GM12891 (cell line): ENCODE results near the gene VAMP3.
A peak's percentile ranks its signal among the peaks of the same experiment; 100 is the strongest.

Source experiments
- DNase-seq: peaks from one replicate; pipeline ENCODE4 v3.0.0; 2011; ENCODE audit warnings: low spot score; ENCODE audit not compliant: insufficient read length
- FAIRE-seq: peaks from 2 replicates; lab custom pipeline; 2011; peaks lifted over from hg19 to GRCh38; lab: Jason Lieb, UNC
- PAX5 ChIP-seq: IDR thresholded peaks from 2 replicates; pipeline ENCODE4 v1.6.1; 2011; ENCODE audit warnings: low read length, moderate library complexity, mild to moderate bottlenecking; ENCODE audit not compliant: insufficient read depth, severe bottlenecking
- POLR2A ChIP-seq: IDR thresholded peaks from 2 replicates; pipeline ENCODE4 v1.6.1; 2011; ENCODE audit warnings: low read depth, low read length, control low read depth
- POLR2AphosphoS5 ChIP-seq: IDR thresholded peaks from 2 replicates; pipeline ENCODE4 v1.6.1; 2011; ENCODE audit warnings: low read depth, low read length, control low read depth
- POU2F2 ChIP-seq: IDR thresholded peaks from 2 replicates; pipeline ENCODE4 v1.6.1; 2011; ENCODE audit warnings: low read depth, mild to moderate bottlenecking, control low read depth, low read length, moderate library complexity
- SPI1 ChIP-seq: IDR thresholded peaks from 2 replicates; pipeline ENCODE4 v1.6.1; 2011; ENCODE audit warnings: low read depth, low read length, control low read depth
- TAF1 ChIP-seq: IDR thresholded peaks from 2 replicates; pipeline ENCODE4 v1.6.1; 2011; ENCODE audit warnings: low read depth, low read length, control low read depth

Gene VAMP3

DNA sequence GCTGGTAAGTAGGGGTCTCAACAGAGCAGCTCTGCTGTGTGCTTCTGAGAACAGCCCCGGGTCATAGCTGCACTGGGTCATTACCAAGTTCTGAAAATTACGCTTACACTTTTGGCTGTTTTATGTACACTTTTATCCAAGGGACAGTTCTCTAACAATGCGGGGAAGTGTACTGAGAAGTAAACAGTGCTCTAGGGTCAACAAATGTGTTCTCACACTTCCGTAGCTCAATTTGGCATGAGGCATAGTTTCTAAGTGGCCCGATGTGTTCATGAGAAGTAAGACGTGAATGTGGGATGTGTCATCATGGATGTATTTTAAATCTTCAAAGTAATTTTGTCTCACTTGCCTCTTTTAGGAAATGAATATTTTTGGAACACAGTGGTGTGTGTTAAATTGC is 10.9 kb upstream of the VAMP3 start:
- TF ChIP-seq PAX5, result no peak
- no peak for TF ChIP-seq POLR2A
- TF ChIP-seq POU2F2, result no peak
- no peak for TF ChIP-seq POLR2AphosphoS5
- no peak for TF ChIP-seq SPI1
- TF ChIP-seq TAF1, result no peak
- no peak for FAIRE-seq
- no peak for DNase-seq

DNA sequence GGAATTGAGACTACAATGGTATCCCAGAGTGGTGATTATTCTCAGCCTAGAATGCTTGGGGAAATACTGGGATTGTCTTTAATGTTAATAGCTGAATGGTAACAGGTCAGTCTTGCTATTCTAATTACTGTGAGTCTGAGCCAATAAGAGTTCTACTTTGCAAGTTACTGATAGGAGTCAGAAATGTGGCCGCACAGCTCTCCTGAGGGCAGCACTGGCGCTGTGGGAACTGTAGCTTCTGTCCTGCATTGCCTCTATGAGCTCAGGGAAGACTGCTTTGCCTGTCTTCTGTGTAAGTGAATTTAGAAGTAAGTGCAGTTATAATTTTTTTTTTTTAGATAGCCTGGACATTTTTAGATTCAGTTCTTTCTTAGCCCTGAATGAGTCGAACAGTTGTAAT is 10.0 kb upstream of the VAMP3 start:
- DNase-seq, result no peak
- TF ChIP-seq POU2F2 (no peak), PAX5 (no peak), POLR2AphosphoS5 (no peak), SPI1 (no peak), TAF1 (no peak), POLR2A (no peak)
- FAIRE-seq, result no peak

GRCh38 chr1:7767176-7767575 is 3.9 kb upstream of the VAMP3 start:
- DNase-seq (no peak), FAIRE-seq (no peak)
- TF ChIP-seq POU2F2, result no peak
- TF ChIP-seq POLR2A, result no peak
- TF ChIP-seq SPI1, result no peak
- no peak for TF ChIP-seq PAX5
- TF ChIP-seq POLR2AphosphoS5, result no peak
- no peak for TF ChIP-seq TAF1

DNA sequence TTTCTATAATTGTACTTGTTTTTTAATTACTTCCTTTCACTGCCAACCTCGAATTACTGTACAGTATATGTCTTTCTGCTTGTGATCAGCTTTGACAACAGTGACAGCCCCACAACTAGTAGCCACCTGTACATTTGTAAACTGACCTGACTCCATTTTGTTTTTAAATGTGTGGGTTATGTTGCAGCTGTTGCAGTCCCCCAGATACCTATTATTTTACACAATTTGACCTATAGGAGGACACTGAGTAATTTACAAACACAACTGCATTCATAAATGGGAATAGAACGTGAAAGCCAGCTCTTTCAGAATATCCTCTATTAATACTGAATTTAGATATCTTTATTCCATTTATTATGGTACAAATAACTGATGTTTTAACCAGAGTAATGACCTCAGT is 2.5 kb upstream of the VAMP3 start:
- FAIRE-seq (peak; percentile 69), DNase-seq (no peak)
- TF ChIP-seq POLR2A, result no peak
- no peak for TF ChIP-seq PAX5
- TF ChIP-seq SPI1, result no peak
- no peak for TF ChIP-seq POLR2AphosphoS5
- no peak for TF ChIP-seq POU2F2
- TF ChIP-seq TAF1, result no peak

DNA sequence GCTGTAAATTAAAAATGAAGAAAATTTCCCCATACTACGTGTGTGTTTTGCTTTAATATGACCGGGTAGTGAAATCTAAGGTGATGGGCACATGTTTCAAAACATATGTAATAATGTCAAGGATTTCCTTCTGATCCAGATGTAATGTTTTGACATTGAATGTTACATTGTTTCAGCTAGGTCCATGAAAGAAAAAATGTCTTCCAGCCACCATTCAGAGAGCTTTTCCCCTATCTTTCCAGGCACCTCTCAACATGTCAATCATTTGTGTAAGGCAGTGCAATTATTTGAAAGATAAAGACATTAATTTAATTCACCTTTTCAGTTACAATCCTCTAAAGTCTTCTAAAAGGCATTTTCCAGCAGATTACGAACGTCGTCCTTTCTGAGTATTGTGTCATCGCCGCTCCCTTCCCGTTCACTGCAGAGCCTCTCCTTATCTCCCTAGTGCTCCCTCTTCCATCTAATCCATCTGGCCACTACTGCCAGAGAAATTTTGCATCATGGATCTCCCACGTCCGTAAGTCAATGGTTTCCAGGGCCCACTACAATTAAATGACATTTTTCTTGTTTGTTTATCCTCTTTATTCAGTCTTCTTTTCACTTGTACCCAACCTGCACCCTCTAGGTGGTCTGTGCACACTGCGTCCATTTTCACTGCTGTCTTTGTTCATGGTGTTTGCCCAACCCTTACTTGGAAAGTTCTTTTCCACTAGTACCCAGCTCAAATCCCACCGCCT is 1.3 kb upstream of the VAMP3 start:
- FAIRE-seq (no peak), DNase-seq (no peak)
- TF ChIP-seq PAX5 (no peak), SPI1 (no peak), POU2F2 (no peak), POLR2AphosphoS5 (no peak), TAF1 (no peak), POLR2A (no peak)

DNA sequence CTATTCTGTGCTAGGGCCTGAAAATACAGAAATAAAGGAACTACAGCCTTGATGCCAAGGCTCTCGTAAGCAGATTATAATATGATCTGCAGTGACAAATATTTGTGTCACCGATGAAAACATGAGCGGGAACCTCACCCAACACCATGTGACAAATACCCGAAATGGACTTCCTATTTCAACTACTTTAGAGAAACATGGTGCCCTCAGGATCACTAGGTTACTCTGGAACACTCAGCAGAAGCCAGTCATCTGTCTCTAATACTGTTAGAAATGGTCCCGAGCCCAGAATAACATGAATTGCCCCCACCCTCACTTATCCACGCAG is 463 bp upstream of the VAMP3 start:
- no peak for DNase-seq
- TF ChIP-seq PAX5 (no peak), SPI1 (no peak), POLR2A (no peak), POU2F2 (no peak), TAF1 (no peak), POLR2AphosphoS5 (no peak)
- FAIRE-seq, result peak; percentile 28

DNA sequence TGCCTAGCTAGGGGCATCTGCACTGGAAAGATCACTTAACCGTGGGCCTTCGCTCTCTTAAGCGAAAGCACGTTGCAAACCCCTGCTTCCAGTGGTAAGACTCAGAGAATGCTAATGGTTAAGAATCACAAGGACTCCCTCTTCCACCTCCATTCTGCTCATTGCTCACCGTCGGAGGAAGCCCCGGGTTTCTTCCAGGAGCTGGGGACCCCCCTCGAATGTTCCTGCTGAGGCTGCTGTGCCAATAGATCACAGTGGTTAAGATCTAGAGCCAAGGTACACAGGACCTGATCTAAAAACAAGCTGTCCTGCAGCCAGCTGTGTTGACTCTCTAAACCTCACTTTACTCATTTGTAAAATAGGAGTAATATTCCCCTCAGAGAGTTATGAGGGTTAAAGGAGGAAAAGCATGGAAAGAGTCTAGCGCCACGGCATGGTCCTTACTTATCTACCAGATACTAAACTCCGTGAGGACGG is 765 bp downstream of the VAMP3 start:
- FAIRE-seq (peak; percentile 71), DNase-seq (no peak)

GRCh38 chr1:7777591-7777990 is 6.5 kb downstream of the VAMP3 start:
- TF ChIP-seq SPI1 (no peak), POLR2AphosphoS5 (no peak), PAX5 (no peak), POLR2A (no peak), TAF1 (no peak), POU2F2 (no peak)
- FAIRE-seq (no peak), DNase-seq (no peak)

More for the DNA sequence above, 765 bp downstream of the VAMP3 start:
- TF ChIP-seq POLR2AphosphoS5 (no peak), POU2F2 (no peak), SPI1 (no peak), POLR2A (no peak), TAF1 (no peak), PAX5 (no peak)

- no peak for TF ChIP-seq SPI1
- TF ChIP-seq PAX5, result no peak
- TF ChIP-seq POLR2A, result no peak
- no peak for TF ChIP-seq POU2F2
- TF ChIP-seq POLR2AphosphoS5, result no peak
- TF ChIP-seq TAF1, result no peak
- no peak for DNase-seq
- no peak for FAIRE-seq
Observed at GRCh38 chr1:7778133-7778628, 7.1 kb downstream of the VAMP3 start.

DNA sequence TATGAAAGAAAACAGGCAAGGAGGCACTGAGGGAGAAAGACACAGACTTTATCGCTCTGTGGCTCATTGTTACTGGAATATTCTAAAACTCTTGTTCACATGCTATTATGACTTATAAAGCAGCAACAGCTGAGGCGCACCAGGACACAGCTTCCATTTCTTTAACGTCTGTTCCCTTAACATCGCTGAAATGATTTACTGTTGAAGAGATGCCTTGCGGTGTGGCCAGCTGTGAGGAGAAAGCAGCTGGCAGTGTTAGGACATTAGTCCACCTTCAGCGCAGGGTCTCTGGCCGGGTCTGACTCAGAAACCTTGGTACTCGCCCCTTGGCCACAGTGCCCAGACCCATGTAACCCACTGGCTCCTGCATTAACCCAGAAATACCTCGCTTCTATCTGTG is 9.9 kb downstream of the VAMP3 start:
- DNase-seq (no peak), FAIRE-seq (no peak)

More for the DNA sequence above, 9.9 kb downstream of the VAMP3 start:
- TF ChIP-seq TAF1 (no peak), POU2F2 (no peak), SPI1 (no peak), PAX5 (no peak), POLR2A (no peak; the same call in 1 of the 2 replicates), POLR2AphosphoS5 (no peak)
